Neural cell (in vitro differentiated cells): Measurements from ENCODE around the gene FAM200C.
"Not testable (repeated sequence)": the region's sequence is repeated elsewhere in the genome, so short reads cannot be mapped to it uniquely, and the experiment has no call there.

Experiments used
- CTCF ChIP-seq: fragments of 450-650 bp; IDR thresholded peaks from 2 replicates; pipeline ENCODE4 v1.5.1; 2014; ENCODE audit warnings: antibody characterized with exemption, mild to moderate bottlenecking, moderate library complexity; ENCODE audit not compliant: poor library complexity, severe bottlenecking
- EP300 ChIP-seq: fragments of 450-650 bp; conservative IDR thresholded peaks from 2 replicates; pipeline ENCODE4 v1.6.1; 2014; ENCODE audit warnings: antibody characterized with exemption, mild to moderate bottlenecking, moderate library complexity; ENCODE audit not compliant: poor library complexity, severe bottlenecking
- EZH2 ChIP-seq: fragments of 200-600, 300-800 bp; shearing (Covaris generic), sonication (generic); IDR thresholded peaks from 2 replicates; pipeline ENCODE4 v1.6.1; 2014; ENCODE audit warnings: antibody characterized with exemption, low read length, borderline replicate concordance, mild to moderate bottlenecking; ENCODE audit not compliant: insufficient read depth, poor library complexity, severe bottlenecking
- MXI1 ChIP-seq: fragments of 450-650 bp; conservative IDR thresholded peaks from 2 replicates; pipeline ENCODE4 v1.6.1; 2014; ENCODE audit warnings: antibody characterized with exemption, mild to moderate bottlenecking; ENCODE audit not compliant: poor library complexity, severe bottlenecking
- POLR2AphosphoS5 ChIP-seq: IDR thresholded peaks from 2 replicates; pipeline ENCODE4 v1.6.1; 2012
- RAD21 ChIP-seq: fragments of 450-650 bp; conservative IDR thresholded peaks from 2 replicates; pipeline ENCODE4 v1.6.1; 2014; ENCODE audit warnings: antibody characterized with exemption, mild to moderate bottlenecking, moderate library complexity
- REST ChIP-seq: IDR thresholded peaks from 2 replicates; pipeline ENCODE4 v1.6.1; 2012; ENCODE audit warnings: borderline replicate concordance
- SMC3 ChIP-seq: fragments of 450-650 bp; conservative IDR thresholded peaks from 2 replicates; pipeline ENCODE4 v1.6.1; 2014; ENCODE audit warnings: antibody characterized with exemption, mild to moderate bottlenecking, moderate library complexity; ENCODE audit not compliant: poor library complexity
- TAF1 ChIP-seq: IDR thresholded peaks from 2 replicates; pipeline ENCODE4 v1.6.1; 2012; ENCODE audit warnings: low read depth

- not testable (repeated sequence) for TF ChIP-seq CTCF, RAD21, EZH2, EP300, TAF1, SMC3, REST, POLR2AphosphoS5, MXI1
These were observed 36.8 kb upstream of the FAM200C start for GRCh38 chr5:160436661-160437060.
